NCI-H510A treated with DMSO at 0.1 percent for 48 hours (cell line): Measurements from ENCODE around the gene ARHGAP29.
"Not testable (repeated sequence)": the region's sequence is repeated elsewhere in the genome, so short reads cannot be mapped to it uniquely, and the experiment has no call there.

ENCODE experiments used
- DNase-seq: peaks from one replicate; lab custom pipeline; 2025; lab: John Stamatoyannopoulos, UW

The ARHGAP29 gene

GRCh38 chr1:94180650-94181049 is 56.7 kb downstream of the ARHGAP29 start:
- no peak for DNase-seq

GRCh38 chr1:94178901-94179300 is 58.5 kb downstream of the ARHGAP29 start:
- no peak for DNase-seq

- no peak for DNase-seq
Observed at GRCh38 chr1:94169126-94169525, 68.3 kb downstream of the ARHGAP29 start.

DNA sequence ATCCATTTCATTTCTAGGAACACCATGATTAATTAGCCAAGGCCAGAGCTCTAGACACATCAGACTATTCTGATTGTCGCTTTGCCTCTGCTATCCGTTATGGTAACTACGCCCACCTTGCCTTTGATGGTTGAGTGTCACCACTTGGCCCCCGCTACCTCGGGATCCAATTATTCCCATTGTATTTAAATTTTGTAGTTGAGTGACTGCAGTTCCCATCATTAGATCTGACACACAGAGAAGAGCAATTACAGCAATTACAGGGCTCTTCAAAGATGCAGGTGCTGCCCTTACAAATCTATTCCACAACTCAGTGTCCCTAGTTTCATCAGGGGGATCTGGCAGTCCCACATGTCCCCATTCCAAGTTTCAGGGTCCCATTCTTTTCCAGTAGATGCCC is 71.5 kb downstream of the ARHGAP29 start:
- DNase-seq = no peak

- not testable (repeated sequence) for DNase-seq
Observed at GRCh38 chr1:94164885-94165284, 72.5 kb downstream of the ARHGAP29 start.

DNA sequence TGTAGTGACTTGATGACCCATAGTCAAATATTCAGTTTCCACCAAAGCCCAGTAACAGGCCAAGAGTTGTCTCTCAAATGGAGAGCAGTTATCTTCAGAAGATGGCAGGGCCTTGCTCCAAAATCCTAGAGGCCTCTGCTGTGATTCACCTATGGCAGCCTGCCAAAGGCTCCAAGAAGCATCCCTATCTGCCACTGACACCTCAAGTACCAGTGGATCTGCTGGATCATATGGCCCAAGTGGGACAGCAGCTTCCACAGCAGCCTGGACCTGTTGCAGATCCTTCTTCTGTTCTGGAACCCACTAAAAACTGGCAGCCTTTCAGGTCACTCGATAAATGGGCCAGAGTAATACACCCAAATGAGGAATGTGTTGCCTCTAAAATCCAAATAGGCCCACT is 73.3 kb downstream of the ARHGAP29 start:
- not testable (repeated sequence) for DNase-seq

GRCh38 chr1:94163249-94163648 is 74.1 kb downstream of the ARHGAP29 start:
- DNase-seq = not testable (repeated sequence)

GRCh38 chr1:94160811-94161210 is 76.6 kb downstream of the ARHGAP29 start:
- no peak for DNase-seq

DNA sequence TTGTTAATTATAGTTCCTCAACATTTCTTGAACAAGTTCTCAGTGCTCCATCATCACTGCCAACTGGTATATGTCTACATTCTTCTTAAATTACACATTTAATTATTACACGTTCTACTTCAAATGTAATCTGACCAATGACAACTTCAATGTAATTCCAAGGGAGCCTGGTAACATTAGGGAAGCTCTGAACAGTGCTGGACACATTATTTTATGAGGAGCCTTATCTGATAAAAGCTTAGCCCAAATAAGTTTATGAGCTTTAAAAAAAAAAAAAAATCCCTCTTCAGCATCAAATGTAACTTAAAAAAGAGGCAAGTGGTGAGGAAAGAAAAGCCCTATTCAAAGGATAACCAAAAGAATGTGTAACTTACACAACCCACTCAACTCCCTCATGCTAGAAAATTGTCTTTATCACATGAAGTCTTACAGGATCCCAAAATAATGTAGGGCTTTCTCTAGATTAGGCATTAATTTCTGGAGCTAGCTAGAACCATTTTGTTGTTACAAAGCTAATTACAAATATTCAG is 81.2 kb downstream of the ARHGAP29 start:
- no peak for DNase-seq

- no peak for DNase-seq
Observed at GRCh38 chr1:94154989-94155388, 82.4 kb downstream of the ARHGAP29 start.

GRCh38 chr1:94153133-94153532 is 84.3 kb downstream of the ARHGAP29 start:
- DNase-seq = no peak

- not testable (repeated sequence) for DNase-seq
Observed at GRCh38 chr1:94149166-94149565, 88.2 kb downstream of the ARHGAP29 start.

DNA sequence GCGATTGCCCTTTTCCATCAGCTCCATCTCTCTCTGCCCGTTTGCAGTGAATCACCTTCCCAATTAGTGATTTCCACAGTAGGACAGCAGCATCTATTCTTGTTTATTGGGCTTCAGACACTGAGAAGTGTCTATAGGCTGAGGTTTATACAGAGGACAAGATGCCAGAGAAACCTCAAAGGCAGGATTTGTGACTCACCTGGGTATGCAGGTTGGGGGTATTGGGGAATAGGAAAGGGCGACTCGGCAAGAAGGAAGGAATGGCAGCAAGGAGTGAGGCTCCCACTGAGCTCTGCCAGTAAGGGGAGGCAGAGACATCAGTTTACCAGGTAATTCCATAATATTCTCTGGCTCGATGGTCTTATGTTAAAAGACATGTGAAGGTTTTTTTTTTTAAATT is 91.1 kb downstream of the ARHGAP29 start:
- DNase-seq = no peak

DNA sequence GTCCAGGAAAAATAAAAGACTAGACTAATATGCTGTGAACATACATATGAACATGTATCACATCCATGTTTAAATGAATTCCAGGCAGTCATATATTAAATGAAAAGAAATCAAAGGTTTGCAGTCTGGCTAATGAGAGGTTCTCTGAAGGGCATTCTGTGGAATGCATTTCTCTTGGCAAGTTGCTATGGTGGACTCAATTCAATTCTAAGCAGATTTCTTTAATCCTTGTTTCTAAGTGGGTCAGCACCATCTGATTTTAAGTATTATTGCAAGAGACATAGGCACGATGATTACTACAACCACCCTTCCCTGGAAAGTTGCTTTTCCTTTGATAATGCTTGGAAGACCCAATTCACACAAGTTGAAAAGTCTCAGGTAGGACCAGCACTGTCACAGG is 92.5 kb downstream of the ARHGAP29 start:
- DNase-seq = no peak

DNA sequence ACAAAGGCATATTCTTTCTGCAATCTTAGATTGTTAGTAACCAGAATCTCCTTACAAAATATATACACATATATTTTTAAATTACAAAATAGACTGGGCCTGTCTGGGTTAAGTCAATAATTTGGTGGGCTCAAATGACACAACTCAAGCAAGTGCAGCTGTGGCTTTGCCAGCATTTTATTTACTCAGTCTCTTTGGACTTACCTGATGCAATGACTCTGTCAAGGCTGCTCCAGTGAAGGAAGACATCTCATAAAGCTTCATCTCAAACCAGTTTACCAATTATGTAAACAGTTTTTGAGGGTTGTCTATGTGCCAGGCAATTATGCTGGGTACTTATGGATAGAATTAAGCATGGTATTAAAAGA is 93.6 kb downstream of the ARHGAP29 start:
- DNase-seq = peak; percentile 92

GRCh38 chr1:94143173-94143808 is 94.1 kb downstream of the ARHGAP29 start:
- peak; percentile 20 for DNase-seq

DNA sequence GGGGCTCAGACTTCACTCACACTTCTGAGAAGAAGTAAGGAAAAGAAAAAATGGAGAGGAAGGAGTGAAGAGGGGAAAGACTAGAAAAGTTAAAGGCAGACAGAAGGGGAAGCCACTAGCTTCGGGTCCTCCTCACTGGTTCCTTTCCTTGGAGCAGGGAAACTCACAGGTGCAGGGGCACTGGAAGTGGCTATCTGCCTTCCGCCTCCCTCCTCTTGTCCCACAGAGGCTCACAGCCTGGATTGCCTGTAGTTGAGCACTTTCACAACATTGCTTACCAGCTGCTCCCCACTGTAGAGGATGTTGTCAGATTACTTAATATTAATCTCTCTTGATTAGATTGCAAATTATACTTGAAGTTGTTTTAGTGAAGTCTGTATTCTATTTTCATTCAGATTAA is 94.8 kb downstream of the ARHGAP29 start:
- no peak for DNase-seq

GRCh38 chr1:94142022-94142421 is 95.4 kb downstream of the ARHGAP29 start:
- no peak for DNase-seq

DNA sequence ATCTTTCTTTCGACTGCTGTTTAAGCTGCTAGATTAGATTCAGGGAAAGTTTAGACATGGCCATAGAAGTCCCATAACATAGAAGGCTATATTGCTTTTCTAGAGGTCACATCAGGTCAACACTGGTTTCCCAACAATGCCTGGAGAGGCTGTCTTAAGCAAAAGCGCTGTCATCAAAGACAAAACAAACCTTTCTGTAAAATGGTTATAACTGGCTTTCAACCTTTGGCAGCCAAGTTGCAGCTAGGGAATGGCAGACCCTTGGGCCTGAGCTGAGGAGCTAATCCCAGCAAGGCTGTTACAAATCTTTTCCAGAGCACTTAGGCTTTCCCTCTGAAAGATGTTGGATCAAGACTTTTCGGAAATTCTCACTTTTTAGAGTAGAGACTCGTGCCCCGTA is 105.3 kb downstream of the ARHGAP29 start:
- no peak for DNase-seq

- DNase-seq = no peak
Observed at GRCh38 chr1:94130851-94131595, 106.4 kb downstream of the ARHGAP29 start.

DNA sequence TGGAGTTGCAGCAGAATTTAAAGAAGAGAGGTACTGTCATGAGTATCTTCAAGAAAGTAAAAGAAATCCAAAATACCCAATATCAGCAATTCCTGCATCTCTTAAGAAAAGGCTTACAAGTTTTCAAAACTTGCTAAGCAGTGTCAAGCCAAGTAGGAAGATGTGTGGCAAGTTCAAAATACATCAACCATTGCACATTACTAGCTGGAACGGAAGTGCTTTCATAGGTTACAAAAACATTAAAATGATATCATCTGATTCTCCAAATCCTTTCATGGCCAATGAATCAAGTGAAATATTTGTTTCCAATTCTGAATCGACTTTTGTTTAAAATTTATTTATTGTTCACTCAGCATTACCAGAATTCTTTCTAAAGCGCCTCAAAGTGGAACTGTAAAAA is 110.7 kb downstream of the ARHGAP29 start:
- DNase-seq = no peak

DNA sequence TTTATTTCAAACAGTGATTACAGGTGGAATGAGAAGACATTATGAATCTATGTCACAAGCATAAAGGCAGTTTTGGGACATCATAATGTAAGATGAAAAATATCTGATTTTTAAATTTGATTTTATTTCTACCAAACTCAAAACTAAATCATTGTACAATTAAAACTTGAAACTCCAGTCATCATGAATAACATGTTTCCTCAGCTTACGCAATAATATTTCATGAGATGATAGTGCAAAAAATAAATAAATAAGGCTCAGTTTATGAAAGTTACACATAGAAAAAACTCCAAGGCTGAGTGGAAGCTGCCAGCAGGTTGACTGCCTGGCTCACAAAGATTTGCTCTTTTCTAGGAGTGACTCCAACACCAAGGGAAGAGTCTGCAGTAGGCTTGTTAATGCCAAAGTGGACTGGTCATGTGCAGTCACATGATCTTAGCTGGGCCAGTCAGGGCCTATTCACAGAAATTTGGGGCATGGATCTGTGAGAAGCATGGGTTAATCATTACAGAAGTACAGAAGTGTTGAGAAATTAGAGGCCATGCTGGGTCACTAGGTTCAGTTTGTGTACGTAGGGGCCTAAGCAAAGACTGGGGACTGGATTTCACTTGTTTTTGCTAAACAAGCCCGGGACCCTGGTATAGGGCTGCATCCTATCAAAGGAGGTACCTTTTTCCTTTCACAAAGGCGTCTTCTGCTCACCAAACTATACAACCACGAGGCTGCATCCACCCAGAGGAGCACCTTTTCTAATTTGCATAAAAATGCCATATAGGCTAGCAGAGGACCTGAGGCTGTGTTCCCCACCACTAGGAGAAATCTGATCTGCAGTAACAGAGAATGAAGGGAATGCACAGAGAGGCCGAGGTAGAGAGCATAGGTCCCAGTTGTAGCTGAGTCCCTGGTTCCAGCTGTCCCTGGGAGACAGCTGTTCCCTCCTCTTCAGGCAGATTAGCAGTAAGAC is 111.6 kb downstream of the ARHGAP29 start:
- peak; percentile 44 for DNase-seq
